ENCODE results near the gene EDC4. TPM values are rescaled to one million over a fixed set of nuclear protein-coding genes. Genes with fewer than 3 reads are reported as not detected.

The EDC4 gene
- total RNA-seq, 1 experiment from 2014 or later, result 85.3 TPM

DNA sequence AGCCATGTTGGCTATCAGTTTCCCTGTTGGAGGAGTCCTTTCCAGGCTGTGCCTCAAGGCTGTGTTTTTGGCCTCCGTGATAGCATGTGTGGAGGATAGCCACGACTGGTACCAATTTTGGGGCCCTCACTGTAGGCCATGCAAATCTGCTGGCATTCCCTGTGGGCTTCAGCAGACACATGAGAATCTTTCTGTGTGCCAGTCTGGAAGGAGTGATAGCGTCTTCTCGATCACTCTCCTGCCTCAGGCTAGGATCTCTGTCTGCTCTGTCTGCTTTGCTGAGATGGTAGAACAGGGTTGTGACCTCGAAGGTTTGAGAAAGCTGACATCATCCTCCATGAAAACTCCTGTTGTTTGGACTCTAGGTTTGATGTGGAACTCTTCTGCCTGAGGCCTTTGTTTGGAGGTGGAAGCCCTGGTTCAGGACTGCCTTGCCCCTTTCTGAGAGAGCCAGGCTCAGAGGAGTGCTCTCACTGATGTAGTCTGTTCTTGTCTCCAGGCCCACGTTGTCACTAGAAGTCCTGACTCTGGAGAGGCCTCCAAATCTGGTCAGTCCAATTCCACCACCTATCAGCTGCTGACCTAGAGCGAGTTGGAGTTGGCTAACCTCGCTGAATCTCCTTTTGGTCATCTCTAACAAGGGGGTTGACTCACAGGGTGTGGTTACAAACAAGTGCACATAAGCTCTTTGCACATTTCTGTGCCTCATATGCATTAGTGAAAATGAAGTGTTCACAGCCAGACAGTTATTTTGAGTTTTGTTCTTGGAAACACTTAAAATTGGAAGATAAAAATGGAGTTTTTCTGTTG is 12.1 kb upstream of the EDC4 start:
- ATAC-seq, result no peak

DNA sequence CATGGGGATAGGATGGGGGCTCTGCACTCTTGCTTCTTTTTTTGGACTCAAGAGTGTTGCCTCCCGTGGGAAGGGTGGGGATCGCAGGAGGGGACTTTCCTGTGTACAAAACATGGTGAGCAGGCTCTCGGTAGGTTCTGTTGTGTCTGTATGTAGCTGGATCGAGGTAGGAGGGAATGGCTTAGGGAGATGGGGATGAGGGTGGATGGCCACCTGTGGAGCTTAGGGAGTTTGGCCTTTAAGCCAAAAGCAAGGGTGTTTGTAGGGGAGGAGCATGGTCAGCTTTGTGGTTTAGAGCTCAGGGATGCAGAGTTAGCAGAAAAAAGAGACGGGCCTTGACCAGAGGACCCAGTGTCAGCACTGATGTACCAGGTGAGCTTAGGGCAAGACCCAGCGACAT is 11.0 kb upstream of the EDC4 start:
- ChIA-PET POLR2A (no interaction called here), CTCF (interaction anchor here (0.6 kb wide), 1 partner anchor 45 kb away, joined by 8 read pairs; no protein-coding TSS in a partner anchor)
- intact Hi-C loops (cut with micrococcal nuclease; ENCODE audit: unreplicated experiment) (no loop called here), in situ Hi-C loops (cut with HindIII; ENCODE audit: low pct_unique_long_range_greater_than_20kb, low sequenced_read_pairs) (no loop called here)
- Histone ChIP-seq H3K4me3 (ENCODE audit: low read depth in 2 of 2, low read length in 2 of 2) (no peak overlapping the region), H3K4me1 (ENCODE audit: control insufficient read depth, insufficient read depth, low read length) (peaks cover 8% of the 10 kb centered on the region), H3K27ac (ENCODE audit: low read length) (no peak overlapping the region), H3K27me3 (ENCODE audit: control insufficient read depth, insufficient read depth, low read length) (no peaks in the 10 kb centered on the region), H3K9me3 (ENCODE audit: control insufficient read depth, insufficient read depth, low read depth, low read length) (no peaks in the 10 kb centered on the region), H3K36me3 (ENCODE audit: control insufficient read depth, insufficient read depth, low read length) (no peaks in the 10 kb centered on the region; the same call in none of the 2 replicates)
- no peak for ATAC-seq
- TF ChIP-seq TCF7L2 (IDR thresholded peaks at IDR 0.05; ENCODE audit: low read depth, low read length) (no peak), SIN3A (IDR thresholded peaks at IDR 0.05; ENCODE audit: borderline replicate concordance, insufficient read depth, low read depth, low read length) (no peak), REST (IDR thresholded peaks at IDR 0.05; ENCODE audit: insufficient read depth in 1 of 2, low read depth in 2 of 2, low read length in 1 of 2) (no peak), POLR2AphosphoS5 (IDR thresholded peaks at IDR 0.05; ENCODE audit: low read depth, low read length) (no peak)
- TF ChIP-seq, protein P1, sequence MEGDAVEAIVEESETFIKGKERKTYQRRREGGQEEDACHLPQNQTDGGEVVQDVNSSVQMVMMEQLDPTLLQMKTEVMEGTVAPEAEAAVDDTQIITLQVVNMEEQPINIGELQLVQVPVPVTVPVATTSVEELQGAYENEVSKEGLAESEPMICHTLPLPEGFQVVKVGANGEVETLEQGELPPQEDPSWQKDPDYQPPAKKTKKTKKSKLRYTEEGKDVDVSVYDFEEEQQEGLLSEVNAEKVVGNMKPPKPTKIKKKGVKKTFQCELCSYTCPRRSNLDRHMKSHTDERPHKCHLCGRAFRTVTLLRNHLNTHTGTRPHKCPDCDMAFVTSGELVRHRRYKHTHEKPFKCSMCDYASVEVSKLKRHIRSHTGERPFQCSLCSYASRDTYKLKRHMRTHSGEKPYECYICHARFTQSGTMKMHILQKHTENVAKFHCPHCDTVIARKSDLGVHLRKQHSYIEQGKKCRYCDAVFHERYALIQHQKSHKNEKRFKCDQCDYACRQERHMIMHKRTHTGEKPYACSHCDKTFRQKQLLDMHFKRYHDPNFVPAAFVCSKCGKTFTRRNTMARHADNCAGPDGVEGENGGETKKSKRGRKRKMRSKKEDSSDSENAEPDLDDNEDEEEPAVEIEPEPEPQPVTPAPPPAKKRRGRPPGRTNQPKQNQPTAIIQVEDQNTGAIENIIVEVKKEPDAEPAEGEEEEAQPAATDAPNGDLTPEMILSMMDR (IDR thresholded peaks at IDR 0.05), result no peak
- BruUV-seq (replicated peaks), result no TSS peak
- no peak for DNase-seq (ENCODE audit: low read depth, low spot score)

More for the DNA sequence above, 12.1 kb upstream of the EDC4 start:
- Histone ChIP-seq H3K4me3 (ENCODE audit: low read depth in 2 of 2, low read length in 2 of 2) (no peak overlapping the region), H3K9me3 (ENCODE audit: control insufficient read depth, insufficient read depth, low read depth, low read length) (no peaks in the 10 kb centered on the region), H3K36me3 (ENCODE audit: control insufficient read depth, insufficient read depth, low read length) (no peaks in the 10 kb centered on the region; the same call in none of the 2 replicates), H3K4me1 (ENCODE audit: control insufficient read depth, insufficient read depth, low read length) (peaks cover 13% of the 10 kb centered on the region), H3K27ac (ENCODE audit: low read length) (no peak overlapping the region), H3K27me3 (ENCODE audit: control insufficient read depth, insufficient read depth, low read length) (no peaks in the 10 kb centered on the region)
- intact Hi-C loops (cut with micrococcal nuclease; ENCODE audit: unreplicated experiment) (no loop called here), in situ Hi-C loops (cut with HindIII; ENCODE audit: low pct_unique_long_range_greater_than_20kb, low sequenced_read_pairs) (no loop called here)
- no peak for DNase-seq (ENCODE audit: low read depth, low spot score)
- POLR2A ChIA-PET, result no interaction called here
- BruUV-seq (replicated peaks), result no TSS peak
- TF ChIP-seq, protein P1 (IDR thresholded peaks at IDR 0.05), result no peak
- TF ChIP-seq POLR2AphosphoS5 (IDR thresholded peaks at IDR 0.05; ENCODE audit: low read depth, low read length) (no peak), SIN3A (IDR thresholded peaks at IDR 0.05; ENCODE audit: borderline replicate concordance, insufficient read depth, low read depth, low read length) (no peak), REST (IDR thresholded peaks at IDR 0.05; ENCODE audit: insufficient read depth in 1 of 2, low read depth in 2 of 2, low read length in 1 of 2) (no peak), TCF7L2 (IDR thresholded peaks at IDR 0.05; ENCODE audit: low read depth, low read length) (no peak)
- CTCF ChIA-PET, result interaction anchor here (0.6 kb wide), 1 partner anchor 11 kb away, joined by 11 read pairs; no protein-coding TSS in a partner anchor

Data from Panc1 (cell line).